Measurements from ENCODE around the gene IGFBP4. TPM values are rescaled to one million over a fixed set of nuclear protein-coding genes. Genes with fewer than 3 reads are reported as not detected.

The IGFBP4 gene
- total and polyA plus RNA-seq, 10 of the 15 experiments (the other 5 are each of a cell fraction or from before 2014, with no cell fraction given), result 2.4 to 22.3 (median 6.6) TPM

DNA sequence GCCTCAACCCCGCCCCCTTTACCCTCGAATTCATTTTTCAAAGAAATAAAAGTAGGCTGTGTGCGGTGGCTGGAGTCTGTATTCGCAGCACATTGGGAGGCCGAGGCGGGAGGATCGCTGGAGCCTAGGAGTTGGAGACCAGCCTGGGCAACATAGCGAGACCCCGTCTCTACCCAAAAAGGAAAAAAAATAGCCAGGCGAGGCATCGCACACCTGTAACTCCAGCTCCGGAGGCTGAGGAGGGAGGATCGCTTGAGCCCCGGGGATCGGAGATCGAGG lies 24.9 kb upstream of the IGFBP4 start:
- H3K9ac ChIP-seq (ENCODE audit: control insufficient read depth, insufficient read depth, low read length), result 0 out of 2 replicates have a peak overlapping the region, but pooled peaks have one; percentile 17

More for the DNA sequence above, 24.9 kb upstream of the IGFBP4 start:
- intact Hi-C loops (cut with micrococcal nuclease; ENCODE audit: unreplicated experiment), result loop anchor here (10.0 kb wide), 1 partner anchor 104 kb away; no protein-coding TSS in a partner anchor
- H3K4me2 ChIP-seq (ENCODE audit: control insufficient read depth, insufficient read depth), result peak overlapping the region; percentile 60
- TF ChIP-seq ZNF207 (IDR thresholded peaks at IDR 0.05; ENCODE audit: borderline replicate concordance), result no peak
- TF ChIP-seq KLF5 (IDR thresholded peaks at IDR 0.05; ENCODE audit: partially characterized antibody), result no peak
- TF ChIP-seq JUNB (IDR thresholded peaks at IDR 0.05), result no peak
- TF ChIP-seq GATAD2B (conservative IDR thresholded peaks at IDR 0.05; ENCODE audit: low read depth), result 0 out of 2 replicates have a peak, but pooled peaks have one; percentile 11
- TF ChIP-seq TBL1XR1 (IDR thresholded peaks at IDR 0.05; ENCODE audit: low read depth, low read length), result no peak
- no peak for TF ChIP-seq CHD1 (IDR thresholded peaks at IDR 0.05; ENCODE audit: low read depth, low read length)
- no peak for TF ChIP-seq SPI1 (IDR thresholded peaks at IDR 0.05; ENCODE audit: borderline replicate concordance, insufficient read depth, low read depth, low read length)
- TF ChIP-seq, protein P1, sequence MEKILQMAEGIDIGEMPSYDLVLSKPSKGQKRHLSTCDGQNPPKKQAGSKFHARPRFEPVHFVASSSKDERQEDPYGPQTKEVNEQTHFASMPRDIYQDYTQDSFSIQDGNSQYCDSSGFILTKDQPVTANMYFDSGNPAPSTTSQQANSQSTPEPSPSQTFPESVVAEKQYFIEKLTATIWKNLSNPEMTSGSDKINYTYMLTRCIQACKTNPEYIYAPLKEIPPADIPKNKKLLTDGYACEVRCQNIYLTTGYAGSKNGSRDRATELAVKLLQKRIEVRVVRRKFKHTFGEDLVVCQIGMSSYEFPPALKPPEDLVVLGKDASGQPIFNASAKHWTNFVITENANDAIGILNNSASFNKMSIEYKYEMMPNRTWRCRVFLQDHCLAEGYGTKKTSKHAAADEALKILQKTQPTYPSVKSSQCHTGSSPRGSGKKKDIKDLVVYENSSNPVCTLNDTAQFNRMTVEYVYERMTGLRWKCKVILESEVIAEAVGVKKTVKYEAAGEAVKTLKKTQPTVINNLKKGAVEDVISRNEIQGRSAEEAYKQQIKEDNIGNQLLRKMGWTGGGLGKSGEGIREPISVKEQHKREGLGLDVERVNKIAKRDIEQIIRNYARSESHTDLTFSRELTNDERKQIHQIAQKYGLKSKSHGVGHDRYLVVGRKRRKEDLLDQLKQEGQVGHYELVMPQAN (conservative IDR thresholded peaks at IDR 0.05), result 0 out of 2 replicates have a peak, but pooled peaks have one; percentile 12
- TF ChIP-seq, protein P2, sequence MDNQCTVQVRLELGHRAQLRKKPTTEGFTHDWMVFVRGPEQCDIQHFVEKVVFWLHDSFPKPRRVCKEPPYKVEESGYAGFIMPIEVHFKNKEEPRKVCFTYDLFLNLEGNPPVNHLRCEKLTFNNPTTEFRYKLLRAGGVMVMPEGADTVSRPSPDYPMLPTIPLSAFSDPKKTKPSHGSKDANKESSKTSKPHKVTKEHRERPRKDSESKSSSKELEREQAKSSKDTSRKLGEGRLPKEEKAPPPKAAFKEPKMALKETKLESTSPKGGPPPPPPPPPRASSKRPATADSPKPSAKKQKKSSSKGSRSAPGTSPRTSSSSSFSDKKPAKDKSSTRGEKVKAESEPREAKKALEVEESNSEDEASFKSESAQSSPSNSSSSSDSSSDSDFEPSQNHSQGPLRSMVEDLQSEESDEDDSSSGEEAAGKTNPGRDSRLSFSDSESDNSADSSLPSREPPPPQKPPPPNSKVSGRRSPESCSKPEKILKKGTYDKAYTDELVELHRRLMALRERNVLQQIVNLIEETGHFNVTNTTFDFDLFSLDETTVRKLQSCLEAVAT (IDR thresholded peaks at IDR 0.05), result peak; percentile 96
- TF ChIP-seq EED (IDR thresholded peaks at IDR 0.05; ENCODE audit: low read depth), result no peak
- H3K4me1 ChIP-seq (ENCODE audit: control insufficient read depth, insufficient read depth, low read length), result no peaks in the 10 kb centered on the region; the same call in 1 of the 2 replicates
- peak overlapping the region; percentile 55; the same call in 1 of the 2 replicates for H3K27ac ChIP-seq (ENCODE audit: control insufficient read depth, insufficient read depth)
- no peak for DNase-seq (ENCODE audit: low read depth, low spot score)
- ChIA-PET SMC1A (ENCODE audit: uncharacterized antibody, unreplicated experiment) (interaction anchor here (0.6 to 10.1 kb wide), 20 partner anchors 8 to 1245 kb away, joined by 3 to 106 read pairs (median 4); no protein-coding TSS in a partner anchor), POLR2A (interaction anchor here (0.6 to 3.8 kb wide), 13 partner anchors 7 to 401 kb away, joined by 3 to 21 read pairs (median 4); no protein-coding TSS in a partner anchor), RAD21 (ENCODE audit: unreplicated experiment) (interaction anchor here (0.7 to 4.8 kb wide), 22 partner anchors 8 to 1244 kb away, joined by 3 to 88 read pairs (median 4); partner anchors contain the start of gene IGFBP4), CTCF (interaction anchor here (0.6 to 4.5 kb wide), 29 partner anchors 8 to 279 kb away, joined by 3 to 86 read pairs (median 5); partner anchors contain the start of genes CASC3, IGFBP4 and WIPF2)
- H4K20me1 ChIP-seq (ENCODE audit: control insufficient read depth, insufficient read depth), result no peaks in the 10 kb centered on the region
- FAIRE-seq, result no peak
- no peaks in the 10 kb centered on the region; a peak in 1 of 4 replicates for H3K27me3 ChIP-seq (replicated peaks in 1 of 2; ENCODE audit: control insufficient read depth in 2 of 2, insufficient read depth in 2 of 2, low read length in 1 of 2)
- no peaks in the 10 kb centered on the region for H3K9me3 ChIP-seq (replicated peaks; ENCODE audit: control insufficient read depth, insufficient read depth, low read length)
- ATAC-seq, result no peak
- H3K4me3 ChIP-seq, result peak overlapping the region; percentile 73
- BruUV-seq (replicated peaks), result no TSS peak
- in situ Hi-C loops (cut with MboI), result no loop called here
- peaks cover 30% of the 10 kb centered on the region for H3K79me2 ChIP-seq (ENCODE audit: control insufficient read depth, insufficient read depth, low read length)
- WGBS (ENCODE audit: insufficient coverage, insufficient replicate concordance, low lambda C conversion rate, missing lambda C conversion rate), result 73% methylated on average over 16 of the region's 16 CpGs
- peak overlapping the region; percentile 96 for H2AFZ ChIP-seq (ENCODE audit: control insufficient read depth, low read depth, low read length)
- H3K36me3 ChIP-seq (ENCODE audit: control insufficient read depth in 2 of 2, insufficient read depth in 2 of 2, low read length in 1 of 2), result peaks cover 0 to 3% of the 10 kb centered on the region in 2 experiments; a peak in 1 of 4 replicates
